HEK293T (cell line): Measurements from ENCODE around the gene DYRK2.

ENCODE experiments used
- CTCF ChIA-PET: fragments of 350-600 bp; formaldehyde crosslinking; extraction: SDS; loops from one replicate; lab custom pipeline; 2021; ENCODE audit warnings: antibody characterized with exemption, inconsistent platforms; lab: Yijun Ruan, JAX
- POLR2A ChIA-PET: fragments of 350-600 bp; formaldehyde crosslinking; extraction: SDS; loops from one replicate; lab custom pipeline; 2020; ENCODE audit warnings: antibody characterized with exemption, inconsistent platforms; lab: Yijun Ruan, JAX
- DNase-seq: peaks from one replicate; pipeline ENCODE4 v3.0.0; 2012; ENCODE audit warnings: mixed read lengths; ENCODE audit errors: extremely low spot score
- ARNT ChIP-seq: fragments of 450-650 bp; IDR thresholded peaks from 2 replicates; pipeline ENCODE4 v1.6.1; 2017; ENCODE audit warnings: mild to moderate bottlenecking
- BHLHE40 ChIP-seq: fragments of 450-650 bp; IDR thresholded peaks from 2 replicates; pipeline ENCODE4 v1.6.1; 2016; ENCODE audit warnings: mild to moderate bottlenecking, moderate library complexity, borderline replicate concordance
- CTBP1 ChIP-seq: fragments of 450-650 bp; IDR thresholded peaks from 2 replicates; pipeline ENCODE4 v1.6.1; 2016; ENCODE audit warnings: borderline replicate concordance
- ELF4 ChIP-seq: fragments of 450-650 bp; IDR thresholded peaks from 2 replicates; pipeline ENCODE4 v1.6.1; 2017; ENCODE audit warnings: antibody characterized with exemption
- FOXA1 ChIP-seq: fragments of 450-650 bp; IDR thresholded peaks from 2 replicates; pipeline ENCODE4 v1.6.1; 2016; ENCODE audit warnings: mild to moderate bottlenecking
- FOXK2 ChIP-seq: fragments of 450-650 bp; IDR thresholded peaks from 2 replicates; pipeline ENCODE4 v1.6.1; 2016; ENCODE audit warnings: mild to moderate bottlenecking
- FOXM1 ChIP-seq: fragments of 450-650 bp; IDR thresholded peaks from 2 replicates; pipeline ENCODE4 v1.6.1; 2017; ENCODE audit warnings: mild to moderate bottlenecking, borderline replicate concordance
- HDGF ChIP-seq: fragments of 450-650 bp; IDR thresholded peaks from 2 replicates; pipeline ENCODE4 v1.6.1; 2017; ENCODE audit warnings: antibody characterized with exemption, borderline replicate concordance
- L3MBTL2 ChIP-seq: fragments of 450-650 bp; conservative IDR thresholded peaks from 2 replicates; pipeline ENCODE4 v1.6.1; 2016; ENCODE audit warnings: mild to moderate bottlenecking
- LEF1 ChIP-seq: fragments of 450-650 bp; IDR thresholded peaks from 2 replicates; pipeline ENCODE4 v1.6.1; 2017; ENCODE audit warnings: mild to moderate bottlenecking, borderline replicate concordance
- NFRKB ChIP-seq: fragments of 450-650 bp; IDR thresholded peaks from 2 replicates; pipeline ENCODE4 v1.6.1; 2016; ENCODE audit warnings: mild to moderate bottlenecking, moderate library complexity
- PKNOX1 ChIP-seq: fragments of 450-650 bp; IDR thresholded peaks from 2 replicates; pipeline ENCODE4 v1.6.1; 2016
- SP1 ChIP-seq: fragments of 450-650 bp; IDR thresholded peaks from 2 replicates; pipeline ENCODE4 v1.6.1; 2017
- SUZ12 ChIP-seq: fragments of 450-650 bp; IDR thresholded peaks from 2 replicates; pipeline ENCODE4 v1.6.1; 2016; ENCODE audit warnings: mild to moderate bottlenecking
- TARDBP ChIP-seq: fragments of 450-650 bp; IDR thresholded peaks from 2 replicates; pipeline ENCODE4 v1.6.1; 2016
- ZNF384 ChIP-seq: fragments of 450-650 bp; IDR thresholded peaks from 2 replicates; pipeline ENCODE4 v1.6.1; 2016

Gene DYRK2

DNA sequence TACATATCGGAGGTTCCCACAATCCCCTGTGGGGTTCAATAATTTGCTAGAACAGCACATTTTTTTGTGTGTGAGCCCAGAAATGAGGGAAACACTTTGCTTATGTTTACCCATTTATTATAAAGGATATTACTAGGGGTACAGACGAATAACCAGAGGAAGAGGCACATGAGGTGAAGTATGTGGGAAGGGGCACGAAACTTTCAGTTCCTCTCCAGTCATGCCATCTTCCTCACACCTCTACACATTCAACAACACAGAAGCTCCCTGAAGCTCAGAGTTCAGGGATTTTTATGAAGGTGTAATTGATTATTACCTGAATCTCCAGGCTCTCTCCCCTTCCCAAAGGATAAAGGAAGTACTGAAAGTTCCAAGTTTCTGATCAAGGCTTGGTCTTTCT lies 30.2 kb upstream of the DYRK2 start:
- TF ChIP-seq ARNT (no peak), BHLHE40 (no peak), LEF1 (no peak), HDGF (no peak)
- POLR2A ChIA-PET = no interaction called here
- CTCF ChIA-PET = no interaction called here
- no peak for DNase-seq

GRCh38 chr12:67621112-67621511 lies 27.4 kb upstream of the DYRK2 start:
- DNase-seq = no peak
- CTCF ChIA-PET = no interaction called here
- TF ChIP-seq SUZ12 (no peak), ARNT (no peak), TARDBP (no peak), NFRKB (no peak), PKNOX1 (no peak), BHLHE40 (no peak), CTBP1 (no peak), L3MBTL2 (no peak), FOXA1 (no peak), SP1 (no peak), FOXK2 (no peak), HDGF (no peak), ZNF384 (no peak), FOXM1 (no peak), ELF4 (no peak), LEF1 (no peak)
- POLR2A ChIA-PET = no interaction called here

DNA sequence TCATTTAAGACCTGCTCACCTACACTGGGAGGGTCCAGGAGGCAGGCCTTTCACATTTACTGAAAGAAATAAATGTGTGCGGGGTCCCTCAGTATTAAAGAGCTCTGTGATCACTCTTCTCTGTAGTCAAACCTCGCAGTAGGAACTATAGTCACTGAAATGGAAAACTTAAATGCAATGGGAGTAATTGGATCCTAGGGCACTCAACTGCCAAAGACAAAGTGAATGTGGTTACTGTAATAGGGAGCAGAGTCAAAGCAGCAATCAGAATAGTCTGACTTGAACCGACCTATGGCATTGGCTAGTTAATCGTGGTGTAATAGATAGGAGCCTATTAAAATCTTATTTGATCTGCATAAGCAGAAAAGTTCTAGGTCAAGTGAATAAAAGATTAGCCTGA lies 26.6 kb upstream of the DYRK2 start:
- TF ChIP-seq FOXA1 (no peak), PKNOX1 (no peak), NFRKB (no peak), ARNT (no peak), SP1 (no peak), SUZ12 (no peak), HDGF (no peak), FOXM1 (no peak), CTBP1 (no peak), FOXK2 (no peak), ELF4 (no peak), TARDBP (no peak), LEF1 (no peak), ZNF384 (no peak), BHLHE40 (no peak), L3MBTL2 (no peak)
- POLR2A ChIA-PET = no interaction called here
- CTCF ChIA-PET = no interaction called here

DNA sequence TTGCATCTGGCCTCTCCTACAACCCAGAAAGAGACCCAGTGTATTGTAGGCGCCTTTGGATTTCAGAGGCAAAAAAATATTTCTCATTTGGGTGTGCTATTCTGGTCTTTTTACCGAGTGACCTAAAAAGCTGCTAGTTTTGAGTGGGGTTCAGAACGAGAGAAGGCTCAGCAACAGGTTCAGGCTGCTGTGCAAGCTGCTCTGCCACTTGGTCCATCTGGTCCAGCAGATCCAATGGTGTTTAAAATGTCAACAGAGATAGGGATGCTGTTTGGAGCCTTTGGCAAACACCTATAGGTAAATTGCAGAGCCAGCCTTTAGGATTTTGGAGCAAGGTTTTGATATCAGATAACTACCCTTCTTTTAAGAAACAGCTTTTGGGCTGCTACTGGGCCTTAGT lies 25.3 kb upstream of the DYRK2 start:
- no peak for DNase-seq
- POLR2A ChIA-PET = no interaction called here
- TF ChIP-seq TARDBP (no peak), FOXM1 (no peak)
- CTCF ChIA-PET = no interaction called here

More for the DNA sequence above, 26.6 kb upstream of the DYRK2 start:
- DNase-seq = no peak

DNA sequence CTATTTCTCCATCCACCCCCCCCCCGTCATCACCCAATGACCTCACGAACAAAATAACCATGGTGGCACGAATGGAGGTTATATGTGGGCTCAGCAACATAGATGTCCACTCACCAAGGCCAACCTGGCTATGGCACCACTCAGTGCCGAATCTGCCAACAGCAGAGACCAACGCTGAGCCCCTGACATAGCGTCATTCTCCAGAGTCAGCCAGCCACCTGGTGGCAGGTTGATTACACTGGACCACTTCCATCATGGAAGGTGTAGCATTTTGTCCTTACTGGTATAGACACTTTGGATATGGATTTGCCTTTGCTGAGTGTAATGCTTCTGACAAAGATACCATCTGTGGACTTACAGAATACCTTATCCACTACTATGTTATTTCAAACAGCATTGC lies 24.2 kb upstream of the DYRK2 start:
- CTCF ChIA-PET = no interaction called here
- DNase-seq = no peak
- TF ChIP-seq SP1 (no peak), FOXM1 (no peak), L3MBTL2 (no peak), CTBP1 (no peak), ZNF384 (no peak), TARDBP (no peak), LEF1 (no peak)
- POLR2A ChIA-PET = no interaction called here

- TF ChIP-seq CTBP1 (no peak), SUZ12 (no peak), FOXA1 (no peak), TARDBP (no peak), SP1 (no peak), L3MBTL2 (no peak), FOXM1 (no peak), FOXK2 (no peak), HDGF (no peak), NFRKB (no peak)
- no peak for DNase-seq
- POLR2A ChIA-PET = no interaction called here
- CTCF ChIA-PET = no interaction called here
Observed at GRCh38 chr12:67625004-67625403, 23.5 kb upstream of the DYRK2 start.

- no peak for DNase-seq
- no peak for TF ChIP-seq LEF1
- POLR2A ChIA-PET = no interaction called here
- CTCF ChIA-PET = no interaction called here
Observed at GRCh38 chr12:67626156-67626555, 22.4 kb upstream of the DYRK2 start.

DNA sequence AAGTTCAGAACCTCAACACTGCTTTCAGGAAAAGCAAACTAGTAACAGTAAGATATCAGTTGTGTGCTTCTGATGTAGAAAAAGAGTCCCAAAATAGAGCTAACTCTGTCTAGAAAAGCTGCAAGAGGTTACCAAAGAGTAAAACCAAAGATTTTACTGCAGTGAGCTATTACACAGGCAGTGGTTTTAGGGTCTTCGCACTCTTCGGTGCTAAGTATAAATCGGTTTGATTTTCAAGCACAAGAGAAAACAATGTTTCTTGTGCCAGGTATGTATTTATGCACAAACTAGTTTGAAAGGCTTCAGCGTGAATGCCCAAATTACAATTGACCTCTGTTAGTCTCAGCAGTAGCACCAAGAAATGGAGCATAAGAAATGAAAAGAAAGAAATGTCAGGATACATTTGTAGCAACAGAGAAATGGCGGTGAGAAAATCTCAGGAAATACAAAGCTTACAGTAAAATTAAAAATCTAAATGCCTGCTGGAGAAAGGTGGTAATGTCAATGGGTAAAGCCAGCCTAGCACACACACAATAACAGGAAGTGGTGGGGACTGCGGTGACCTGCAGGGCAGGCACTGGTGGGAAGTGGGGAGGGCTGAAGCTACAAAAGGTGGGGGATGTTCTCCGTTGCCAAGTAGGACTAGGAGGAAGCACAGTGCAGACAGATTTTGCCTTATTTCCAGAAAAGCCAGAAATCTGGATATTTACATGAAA lies 18.0 kb upstream of the DYRK2 start:
- POLR2A ChIA-PET = no interaction called here
- TF ChIP-seq L3MBTL2 = no peak
- TF ChIP-seq ELF4 = no peak
- DNase-seq = no peak
- CTCF ChIA-PET = no interaction called here
